HG02840 (cell line): Measurements from ENCODE around the gene WDR45.

ENCODE experiments used
- ATAC-seq: cut with Tn5 transposase; IDR thresholded peaks from one replicate; pipeline ENCODE4 v1.9.1; 2021; ENCODE audit warnings: mild to moderate bottlenecking, moderate library complexity, moderate number of reproducible peaks; ENCODE audit not compliant: unreplicated experiment, low FRiP score

The WDR45 gene

DNA sequence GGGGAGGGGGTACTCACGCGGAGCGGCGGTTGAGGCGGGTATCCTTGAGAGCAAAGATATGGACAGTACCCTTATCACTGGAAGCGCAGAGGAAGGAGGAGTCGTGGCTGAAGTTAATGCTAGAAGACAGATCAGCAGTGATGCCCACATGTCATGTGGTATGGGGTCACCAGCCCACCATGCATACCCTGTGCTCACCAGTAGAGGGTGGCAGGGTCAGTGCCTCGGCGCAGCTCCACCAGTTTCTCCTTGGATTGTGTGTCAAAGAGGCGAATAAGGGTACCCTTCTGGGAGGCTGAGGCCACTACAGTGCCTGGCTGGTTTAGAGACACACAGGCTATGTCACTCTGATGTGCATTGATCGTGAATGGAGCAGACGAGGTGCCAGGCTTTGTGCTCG is 4.3 kb downstream of the WDR45 start:
- ATAC-seq, result no peak

DNA sequence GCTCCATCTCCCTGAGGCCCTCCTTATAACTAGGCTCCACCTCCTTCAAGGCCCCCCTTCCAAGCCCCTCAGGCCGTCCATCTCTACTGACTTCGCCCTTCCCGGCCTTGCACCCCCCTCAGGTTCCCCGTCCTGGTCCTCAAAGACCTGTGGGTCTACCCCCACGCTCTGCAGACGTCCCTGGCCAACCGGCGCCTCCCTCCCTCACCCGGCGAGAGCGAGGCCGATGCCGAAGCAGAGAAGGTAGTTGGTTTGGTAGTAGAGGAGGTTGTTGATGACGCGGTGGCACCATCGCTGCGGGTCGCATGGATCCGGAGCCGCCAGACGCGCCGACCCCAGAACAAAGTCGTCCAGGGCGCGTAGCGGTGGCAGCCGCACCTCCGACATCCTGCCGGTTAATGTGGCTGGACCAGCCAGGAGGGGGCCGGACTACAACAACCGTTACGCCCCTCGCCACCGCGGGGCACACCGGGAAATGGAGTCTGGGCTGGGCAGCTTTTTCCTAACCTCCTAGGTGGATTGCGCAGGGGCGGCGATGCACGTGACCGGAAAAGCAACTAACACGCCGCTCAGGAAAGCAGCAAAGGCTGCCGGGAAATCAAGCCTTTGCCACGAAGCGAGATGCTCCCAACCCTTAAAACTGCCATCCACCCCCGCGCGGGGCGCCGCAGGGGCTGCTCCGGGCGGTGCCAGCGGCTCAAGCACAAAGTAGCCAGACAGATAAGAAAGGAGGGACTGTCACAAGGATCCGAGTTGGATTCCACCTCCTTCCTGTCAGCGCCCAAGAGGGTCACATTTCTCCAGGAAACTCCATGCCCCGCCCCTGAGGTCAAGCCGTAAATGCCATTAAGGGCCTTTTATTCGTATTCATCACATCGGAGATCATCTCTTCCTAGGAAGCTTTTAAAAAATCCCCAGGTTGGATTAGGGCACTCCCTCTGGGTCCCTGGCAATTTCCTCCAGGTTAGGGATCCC is 5.8 kb downstream of the WDR45 start, which contains the start of gene PRAF2:
Gene PRAF2 (minus strand): TSS at position 402 of the 975 bp plus-strand sequence. CDS start 15 bp downstream, at position 387.
- ATAC-seq, result no peak

- no peak for ATAC-seq
Measured at GRCh38 chrX:49072712-49073095, 7.0 kb downstream of the WDR45 start.

DNA sequence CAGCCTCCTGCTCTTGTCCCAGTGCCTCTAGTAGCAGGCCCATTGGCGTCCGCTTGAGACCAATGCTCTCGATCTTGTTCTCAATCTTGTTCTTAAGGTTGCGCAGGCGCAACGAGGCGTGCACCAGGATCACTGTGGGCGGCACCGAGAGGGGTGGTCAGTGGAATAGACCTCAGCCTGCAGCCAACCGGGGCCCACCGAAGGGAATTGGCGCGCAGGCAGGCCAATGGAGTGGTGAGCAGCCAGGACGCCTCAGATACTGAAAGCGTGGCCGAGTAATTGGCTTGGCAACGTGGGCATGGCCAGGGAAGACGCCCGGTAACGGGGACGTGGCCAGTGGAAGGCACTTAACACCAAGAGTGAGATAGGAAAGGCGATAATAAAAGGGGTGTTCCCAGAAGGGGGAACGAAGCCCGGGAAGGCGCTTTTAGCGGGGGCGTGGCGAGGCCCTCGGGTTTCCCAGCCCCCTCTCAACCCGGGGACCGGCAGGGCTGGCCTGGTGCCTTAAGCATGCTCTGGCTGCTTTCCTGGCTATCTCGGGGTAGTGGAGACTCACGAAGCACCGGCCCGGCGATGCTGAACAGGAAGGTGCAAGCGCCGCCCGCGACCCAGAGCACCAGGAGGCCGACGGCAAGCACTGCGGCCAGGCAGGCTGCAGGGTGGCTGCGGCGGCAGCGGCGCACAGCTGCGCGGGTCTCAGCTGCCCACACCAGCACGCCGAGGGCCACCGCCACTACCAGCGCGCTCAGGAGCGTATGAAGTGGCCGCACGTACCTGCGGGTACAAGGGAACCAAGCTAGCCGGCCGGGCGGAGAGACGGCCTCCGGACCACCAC is 7.6 kb downstream of the WDR45 start:
- no peak for ATAC-seq

GRCh38 chrX:49070988-49071387 is 8.7 kb downstream of the WDR45 start:
- ATAC-seq, result no peak

DNA sequence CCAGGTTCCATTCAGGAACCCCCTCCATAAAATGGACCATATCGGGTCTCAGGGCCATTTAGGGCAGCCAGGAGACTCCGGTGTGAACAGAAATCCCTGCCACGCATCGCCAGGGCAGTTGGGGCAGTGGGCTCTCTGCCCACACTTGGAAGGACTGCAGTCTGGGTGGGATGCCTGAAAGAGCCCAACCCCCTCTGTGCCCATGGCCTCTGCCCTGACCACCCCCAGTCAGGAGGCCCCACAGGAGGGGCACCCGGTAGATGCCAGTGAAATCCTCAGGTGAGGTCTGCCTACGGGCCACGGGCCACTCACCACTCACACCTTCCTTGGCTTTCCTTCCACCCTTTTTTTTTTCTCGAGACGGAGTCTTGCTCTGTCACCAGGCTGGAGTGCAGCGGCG is 10.6 kb downstream of the WDR45 start:
- ATAC-seq, result no peak

DNA sequence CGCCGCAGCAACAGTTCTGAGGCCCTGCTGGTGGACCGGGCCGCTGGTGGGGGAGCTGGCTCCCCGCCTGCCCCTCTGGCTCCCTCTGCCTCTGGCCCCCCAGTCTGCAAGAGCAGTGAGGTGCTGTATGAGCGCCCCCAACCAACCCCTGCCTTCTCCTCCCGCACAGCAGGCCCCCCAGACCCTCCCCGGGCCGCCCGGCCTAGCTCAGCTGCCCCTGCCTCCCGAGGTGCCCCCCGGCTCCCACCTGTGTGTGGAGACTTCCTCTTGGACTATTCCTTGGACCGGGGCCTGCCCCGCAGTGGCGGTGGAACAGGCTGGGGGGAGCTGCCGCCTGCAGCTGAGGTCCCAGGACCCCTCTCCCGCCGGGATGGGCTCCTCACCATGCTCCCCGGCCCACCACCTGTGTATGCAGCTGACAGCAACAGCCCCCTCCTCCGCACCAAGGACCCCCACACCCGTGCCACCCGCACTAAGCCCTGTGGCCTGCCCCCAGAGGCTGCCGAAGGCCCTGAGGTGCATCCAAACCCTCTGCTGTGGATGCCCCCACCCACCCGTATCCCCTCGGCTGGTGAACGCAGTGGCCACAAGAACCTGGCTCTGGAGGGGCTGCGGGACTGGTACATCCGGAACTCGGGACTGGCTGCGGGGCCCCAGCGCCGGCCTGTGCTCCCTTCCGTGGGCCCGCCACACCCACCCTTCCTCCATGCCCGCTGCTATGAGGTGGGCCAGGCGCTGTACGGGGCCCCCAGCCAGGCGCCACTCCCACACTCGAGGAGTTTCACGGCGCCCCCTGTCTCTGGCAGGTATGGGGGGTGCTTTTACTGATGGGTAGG is 12.2 kb downstream of the WDR45 start:
- ATAC-seq, result no peak

GRCh38 chrX:49066690-49067089 is 13.0 kb downstream of the WDR45 start:
- no peak for ATAC-seq

DNA sequence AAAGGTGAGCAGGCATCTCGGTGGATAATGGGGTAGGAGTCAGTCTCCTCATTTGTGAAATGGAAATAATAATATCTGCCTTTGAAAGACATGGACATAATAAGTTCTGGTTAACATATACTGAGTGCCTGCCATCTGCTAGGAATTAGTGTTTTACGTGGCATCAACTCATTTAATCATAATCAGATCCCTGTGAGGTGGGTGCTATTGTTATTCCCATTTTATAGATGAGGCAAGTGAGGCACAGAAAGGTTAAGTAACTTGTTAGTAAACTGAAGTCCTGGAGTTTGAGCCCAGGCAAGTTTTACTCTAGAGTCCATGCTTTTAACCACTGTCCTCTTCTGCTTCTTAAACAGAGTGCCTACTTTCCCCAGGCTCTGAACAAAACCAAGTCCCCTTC is 13.4 kb downstream of the WDR45 start:
- ATAC-seq, result no peak

DNA sequence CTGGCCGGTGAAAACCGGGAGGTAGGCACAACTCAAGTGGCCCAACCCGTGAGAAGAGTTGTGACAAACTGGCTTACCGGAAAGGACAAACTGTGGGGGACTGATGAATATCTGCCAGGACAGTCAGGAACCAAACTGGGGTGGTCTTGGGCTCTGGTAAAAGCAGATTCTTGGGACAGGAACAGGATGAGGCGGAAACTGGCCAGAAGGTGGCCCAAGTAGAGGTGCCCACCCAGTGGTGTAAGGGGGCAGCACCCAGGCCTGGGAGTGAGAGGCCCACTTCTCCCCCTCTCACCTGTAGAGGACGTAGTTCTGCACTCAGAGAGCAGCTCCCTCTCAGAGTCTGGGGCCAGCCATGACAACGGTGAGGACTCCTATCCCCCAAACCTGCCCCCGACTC is 15.0 kb downstream of the WDR45 start:
- ATAC-seq, result no peak

GRCh38 chrX:49064303-49064702 is 15.4 kb downstream of the WDR45 start:
- no peak for ATAC-seq

GRCh38 chrX:49063715-49064114 is 16.0 kb downstream of the WDR45 start:
- ATAC-seq, result no peak

GRCh38 chrX:49061916-49062315 is 17.8 kb downstream of the WDR45 start:
- no peak for ATAC-seq

DNA sequence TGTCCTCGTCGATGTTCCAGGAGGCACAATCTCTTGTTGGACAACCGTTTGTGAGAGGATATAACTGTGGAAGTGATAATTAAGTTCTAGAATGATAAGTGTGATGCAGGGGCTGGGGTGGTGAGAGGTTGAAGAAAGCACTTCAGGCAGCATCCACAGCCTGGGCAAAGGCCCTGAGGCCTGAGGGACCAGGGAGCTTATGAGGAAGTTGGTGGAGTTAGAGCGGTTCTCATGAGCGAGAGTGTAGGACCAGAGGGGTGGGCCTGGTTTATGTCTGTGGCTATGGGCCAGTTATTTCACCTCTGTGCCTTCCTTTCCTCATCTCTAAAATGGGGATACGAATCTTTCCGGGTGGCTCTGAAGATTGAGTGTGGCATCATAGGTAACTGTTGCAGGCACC is 18.2 kb downstream of the WDR45 start:
- ATAC-seq, result no peak

DNA sequence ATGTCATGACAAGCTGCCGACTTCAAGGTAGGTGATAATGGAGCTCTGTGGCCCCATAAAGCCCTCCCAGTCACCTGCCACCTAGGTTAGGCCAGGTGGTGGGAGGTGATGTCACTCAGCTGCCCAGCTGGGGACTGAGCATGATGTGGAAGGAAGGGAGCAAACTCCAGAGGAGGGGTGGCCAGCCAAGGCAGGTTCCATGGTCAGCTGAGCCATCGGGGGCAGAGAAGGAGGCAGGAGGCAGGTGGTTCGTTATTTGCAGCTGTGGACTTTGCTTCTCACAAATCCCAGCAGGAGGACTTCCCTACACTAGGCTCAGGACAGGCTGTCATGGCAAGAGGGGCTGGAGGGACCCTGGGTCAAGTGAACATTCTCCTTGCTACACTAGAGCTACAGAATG is 18.8 kb downstream of the WDR45 start:
- ATAC-seq, result no peak

DNA sequence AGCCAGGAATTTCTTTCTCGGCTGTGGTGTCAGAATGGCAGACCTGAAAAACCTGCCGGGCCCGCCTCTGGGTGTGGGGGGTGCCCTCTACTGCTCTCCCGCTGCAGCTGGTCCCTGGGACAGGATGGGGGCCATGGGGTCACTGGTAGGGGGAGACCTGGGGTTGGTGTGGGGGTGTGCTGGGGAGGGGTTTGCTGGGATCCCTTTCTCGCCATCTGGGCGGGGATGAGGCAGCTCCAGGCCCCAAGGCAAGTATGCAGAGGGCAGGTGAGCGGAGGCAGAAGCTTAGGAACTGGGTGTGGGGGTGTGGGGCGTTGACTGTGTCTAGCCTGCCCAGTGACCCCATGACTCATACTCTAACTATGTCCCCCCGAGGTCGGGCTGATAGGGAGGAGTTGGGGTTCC is 20.0 kb downstream of the WDR45 start:
- no peak for ATAC-seq

- ATAC-seq, result no peak
Measured at GRCh38 chrX:49059201-49059600, 20.5 kb downstream of the WDR45 start.

DNA sequence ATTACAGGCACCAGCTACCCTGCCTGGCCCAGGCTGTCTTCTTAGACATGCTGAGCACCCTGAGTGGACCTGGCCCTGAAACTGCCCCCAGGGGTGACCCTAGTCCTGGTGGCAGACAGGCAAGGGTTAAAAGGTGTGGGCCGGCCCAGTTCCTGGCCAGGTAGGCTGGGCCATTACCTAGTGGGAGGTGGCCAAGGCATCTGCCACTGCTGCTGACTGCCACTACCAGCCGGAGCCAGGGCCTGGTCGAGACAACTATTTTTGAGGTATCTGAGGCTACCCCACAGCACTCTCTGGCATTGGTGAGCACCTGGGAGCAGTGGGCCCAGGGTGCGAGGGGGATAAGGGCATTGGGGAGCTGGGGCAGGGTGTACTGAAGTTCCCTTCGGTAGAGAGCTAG is 20.9 kb downstream of the WDR45 start, which contains the start of gene CCDC120:
Gene CCDC120 (plus strand): TSS at position 206 of the 400 bp plus-strand sequence. CDS start 3,043 bp downstream, outside the sequence.
- no peak for ATAC-seq

DNA sequence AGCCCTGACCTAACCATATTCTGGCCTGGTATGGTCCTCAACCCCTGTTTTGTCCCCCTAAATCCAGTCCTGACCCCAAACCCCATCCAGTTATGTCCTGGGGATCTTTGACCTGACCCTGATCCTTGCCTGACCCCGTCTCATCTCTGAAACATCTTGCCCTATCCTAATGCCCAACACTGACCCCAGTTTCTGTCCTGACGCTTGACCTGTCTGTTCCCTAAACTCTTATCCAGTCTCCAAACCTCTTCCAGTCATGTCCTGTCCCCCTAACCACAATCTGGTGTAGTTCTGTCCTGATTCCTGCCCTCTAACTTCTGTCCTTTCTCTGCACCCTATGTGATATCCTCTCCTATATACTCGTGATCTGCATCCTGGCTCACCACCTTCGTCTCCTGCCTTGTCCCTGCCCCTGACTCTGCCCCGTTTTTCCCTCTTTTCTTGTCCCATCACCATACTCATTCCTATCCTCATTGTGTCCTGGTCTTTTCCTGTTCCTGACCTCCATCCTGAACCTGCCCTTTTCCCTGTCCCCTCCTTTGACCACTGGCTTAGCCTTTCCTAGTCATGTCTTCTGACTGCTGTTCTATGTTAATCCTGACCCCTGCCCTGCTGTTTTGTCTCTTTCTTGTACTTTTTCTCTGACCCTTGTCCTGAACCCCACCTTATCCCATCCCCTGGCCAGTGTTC is 25.5 kb downstream of the WDR45 start:
- ATAC-seq, result no peak
